Mucosa of rectum (tissue), 2 donors: ENCODE measurements around the gene STK11IP.
"Not testable (repeated sequence)": the region's sequence is repeated elsewhere in the genome, so short reads cannot be mapped to it uniquely, and the experiment has no call there.

Source experiments
- H3K27ac ChIP-seq, 2 donors: one replicate each; pipeline ENCODE4 v1.7.0; 2013; ENCODE audit warnings: inconsistent platforms in 2 of 2, low read depth in 2 of 2, low read length in 2 of 2
- H3K27me3 ChIP-seq, 2 donors: one replicate each; pipeline ENCODE4 v1.7.0; 2013; ENCODE audit warnings: low read length in 2 of 2; ENCODE audit not compliant: control insufficient read depth in 2 of 2, insufficient read depth in 2 of 2
- H3K36me3 ChIP-seq, 2 donors: one replicate each; pipeline ENCODE4 v1.7.0; 2013; ENCODE audit warnings: low read length in 2 of 2; ENCODE audit not compliant: control insufficient read depth in 2 of 2, insufficient read depth in 2 of 2
- H3K4me1 ChIP-seq, 2 donors: one replicate each; pipeline ENCODE4 v1.7.0; 2013; ENCODE audit warnings: low read length in 2 of 2, mild to moderate bottlenecking in 1 of 2; ENCODE audit not compliant: control insufficient read depth in 2 of 2, insufficient read depth in 2 of 2
- H3K4me3 ChIP-seq, 2 donors: one replicate each; pipeline ENCODE4 v1.7.0; 2013; ENCODE audit warnings: low read length in 2 of 2
- H3K9ac ChIP-seq, 2 donors: one replicate each; pipeline ENCODE4 v1.7.0; 2013; ENCODE audit warnings: low read length in 2 of 2, low read depth in 1 of 2, mild to moderate bottlenecking in 1 of 2
- H3K9me3 ChIP-seq, 2 donors: one replicate each; pipeline ENCODE4 v1.7.0; 2013; ENCODE audit warnings: low read length in 2 of 2; ENCODE audit not compliant: control insufficient read depth in 2 of 2
- donor health status: healthy.
- donor health status: Normal muscosa, but diverticular disease.

STK11IP gene

DNA sequence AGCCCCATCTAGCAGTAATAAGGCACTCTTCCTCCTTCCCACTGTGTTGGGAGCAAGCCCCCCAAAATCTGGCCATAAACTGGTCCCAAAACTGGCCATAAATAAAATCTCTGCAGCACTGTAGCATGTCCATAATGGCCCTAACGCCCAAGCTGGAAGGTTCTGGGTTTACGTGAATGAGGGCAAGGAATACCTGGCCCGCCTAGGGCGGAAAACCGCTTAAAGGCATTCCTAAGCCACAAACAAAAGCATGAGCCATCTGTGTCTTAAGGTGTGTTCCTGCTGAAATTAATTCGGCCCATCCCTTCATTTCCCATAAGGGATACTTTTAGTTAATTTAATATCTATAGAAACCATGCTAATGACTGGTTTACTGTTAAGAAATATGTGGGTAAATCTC, 54.0 kb downstream of the STK11IP start:
- not testable (repeated sequence) for H3K27ac ChIP-seq, H3K27me3 ChIP-seq, H3K4me1 ChIP-seq, H3K9ac ChIP-seq, H3K36me3 ChIP-seq, H3K9me3 ChIP-seq, H3K4me3 ChIP-seq

GRCh38 chr2:219656526-219656925, 58.9 kb downstream of the STK11IP start:
- no peak overlapping the region for H3K9ac ChIP-seq
- H3K36me3 ChIP-seq = no peaks in the 10 kb centered on the region
- no peaks in the 10 kb centered on the region for H3K4me1 ChIP-seq
- H3K27me3 ChIP-seq = peaks cover 0 to 3% of the 10 kb centered on the region in 2 donors
- H3K27ac ChIP-seq = no peak overlapping the region
- H3K9me3 ChIP-seq = no peaks in the 10 kb centered on the region
- no peak overlapping the region for H3K4me3 ChIP-seq

DNA sequence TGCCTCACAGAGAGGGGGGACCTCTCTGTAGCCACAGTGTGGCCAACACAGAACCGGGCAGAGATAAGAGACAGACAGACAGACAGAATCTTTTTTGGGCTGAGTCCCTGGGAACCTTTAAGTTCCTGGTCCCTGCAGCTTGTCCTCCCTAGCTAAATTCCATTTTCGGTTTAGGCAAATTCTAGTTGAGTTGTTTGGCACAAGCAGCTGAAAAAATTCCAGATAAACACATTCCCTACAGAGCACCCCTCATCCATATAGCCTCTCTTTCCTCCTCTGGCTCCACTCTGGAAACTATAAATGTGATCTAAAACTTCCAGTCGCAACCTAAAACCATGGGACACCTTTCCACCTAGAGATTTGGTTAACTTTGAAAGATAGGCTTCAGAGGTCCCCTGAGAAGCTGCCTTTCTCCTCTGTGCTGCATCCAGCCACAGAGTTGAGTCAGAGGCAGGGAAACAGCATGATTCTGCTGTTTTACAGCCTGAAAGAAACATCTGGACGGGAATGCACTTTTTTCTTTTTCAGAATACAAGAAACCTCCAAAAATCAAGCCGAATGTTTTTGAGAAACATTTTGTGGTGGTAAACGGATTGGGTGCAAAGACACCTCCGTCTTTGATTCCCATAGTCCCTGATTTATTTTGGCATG, 60.7 kb downstream of the STK11IP start:
- H3K4me3 ChIP-seq = no peak overlapping the region
- H3K9me3 ChIP-seq = no peaks in the 10 kb centered on the region

GRCh38 chr2:219658874-219659273, 61.2 kb downstream of the STK11IP start:
- Histone ChIP-seq H3K27ac (no peak overlapping the region), H3K27me3 (peaks cover 0 to 3% of the 10 kb centered on the region in 2 donors), H3K4me1 (no peaks in the 10 kb centered on the region), H3K9me3 (no peaks in the 10 kb centered on the region), H3K4me3 (no peak overlapping the region), H3K36me3 (no peaks in the 10 kb centered on the region), H3K9ac (no peak overlapping the region)

More for the DNA sequence above, 60.7 kb downstream of the STK11IP start:
- H3K9ac ChIP-seq = no peak overlapping the region
- no peaks in the 10 kb centered on the region for H3K36me3 ChIP-seq
- H3K27ac ChIP-seq = no peak overlapping the region
- no peaks in the 10 kb centered on the region for H3K4me1 ChIP-seq
- peaks cover 0 to 3% of the 10 kb centered on the region in 2 donors for H3K27me3 ChIP-seq

DNA sequence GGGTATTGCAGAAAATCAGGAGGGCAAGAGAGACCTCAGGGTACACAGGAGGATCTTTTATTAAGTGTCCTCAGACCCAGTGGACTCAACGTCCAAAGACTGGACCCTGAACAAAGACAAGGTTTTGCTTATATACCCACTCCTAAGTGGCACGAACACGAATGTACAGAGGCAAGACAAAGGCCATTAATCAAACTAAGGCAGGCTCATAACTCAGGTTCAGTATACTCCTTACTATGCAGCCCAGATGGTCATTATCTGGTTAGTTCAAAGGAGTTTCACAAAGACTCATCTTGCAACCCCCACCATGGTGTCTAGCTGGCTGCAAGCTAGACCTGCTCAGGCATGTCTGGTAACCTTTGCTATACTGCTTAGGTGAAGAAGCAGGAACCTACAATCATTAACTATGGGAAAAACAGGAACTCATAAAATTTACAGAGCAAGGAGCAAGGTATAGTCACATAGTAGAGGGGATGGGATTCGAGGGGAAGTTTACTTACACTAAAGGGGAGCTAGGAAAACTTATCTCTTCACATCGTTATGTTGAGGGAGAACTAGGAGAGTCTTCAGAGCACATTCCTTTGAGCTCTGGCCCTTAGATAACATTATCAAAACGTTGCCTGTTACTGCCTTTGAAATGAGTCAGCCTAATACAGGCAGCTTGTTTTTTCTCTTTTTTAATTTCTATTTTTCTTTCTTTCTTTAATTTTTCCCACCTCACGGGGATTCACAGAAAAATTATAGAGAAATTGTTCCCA, 63.7 kb downstream of the STK11IP start:
- Histone ChIP-seq H3K27ac (no peak overlapping the region), H3K27me3 (peaks cover 0 to 3% of the 10 kb centered on the region in 2 donors), H3K9me3 (no peaks in the 10 kb centered on the region), H3K4me1 (no peaks in the 10 kb centered on the region), H3K36me3 (no peaks in the 10 kb centered on the region), H3K4me3 (no peak overlapping the region), H3K9ac (no peak overlapping the region)

DNA sequence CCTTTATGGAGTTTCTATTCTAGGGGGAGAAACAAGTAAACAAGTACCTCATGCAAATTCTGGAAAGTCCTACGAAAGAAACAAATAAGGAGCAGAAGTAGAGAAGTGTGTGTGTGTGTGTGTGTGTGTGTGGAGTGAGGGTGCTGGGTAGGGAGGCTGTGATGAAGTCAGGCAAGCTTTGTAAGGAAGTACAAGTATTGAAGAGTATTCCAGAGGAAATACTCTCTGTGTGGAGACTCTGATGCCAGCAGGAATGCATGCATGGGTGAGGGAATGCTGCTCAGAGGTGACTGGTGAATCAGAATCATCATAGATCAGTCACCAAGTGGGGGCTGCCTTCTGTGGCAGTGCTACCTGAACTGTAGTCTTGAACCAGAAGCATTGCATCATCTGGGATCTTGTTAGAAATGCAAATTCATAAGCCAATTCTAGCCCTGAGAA, 64.3 kb downstream of the STK11IP start:
- no peaks in the 10 kb centered on the region for H3K36me3 ChIP-seq
- no peak overlapping the region for H3K9ac ChIP-seq
- H3K9me3 ChIP-seq = no peaks in the 10 kb centered on the region
- H3K4me3 ChIP-seq = no peak overlapping the region
- H3K4me1 ChIP-seq = no peaks in the 10 kb centered on the region
- no peak overlapping the region for H3K27ac ChIP-seq
- H3K27me3 ChIP-seq = no peaks in the 10 kb centered on the region

DNA sequence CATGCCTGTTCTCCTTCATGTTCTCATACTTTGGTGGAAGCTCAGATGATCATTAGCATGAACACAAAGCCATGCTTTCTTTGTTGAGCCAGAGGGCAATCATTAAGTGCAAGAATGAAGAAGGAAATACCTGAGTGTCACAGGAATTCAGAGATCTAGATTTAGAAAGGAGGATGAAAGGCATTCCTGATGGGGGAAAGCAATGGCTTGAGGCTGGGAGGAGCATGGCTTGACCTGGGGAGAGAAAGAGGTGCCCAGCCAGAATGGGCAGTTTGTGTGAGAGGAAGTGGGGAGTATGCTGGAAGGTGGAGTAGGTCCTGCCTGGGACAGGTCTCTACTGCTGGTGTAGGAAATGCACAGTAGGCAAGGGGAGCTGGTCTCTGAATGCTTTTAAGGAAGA, 64.9 kb downstream of the STK11IP start:
- Histone ChIP-seq H3K9ac (no peak overlapping the region), H3K36me3 (no peaks in the 10 kb centered on the region), H3K27me3 (no peaks in the 10 kb centered on the region), H3K4me1 (no peaks in the 10 kb centered on the region), H3K27ac (no peak overlapping the region), H3K9me3 (no peaks in the 10 kb centered on the region), H3K4me3 (no peak overlapping the region)

DNA sequence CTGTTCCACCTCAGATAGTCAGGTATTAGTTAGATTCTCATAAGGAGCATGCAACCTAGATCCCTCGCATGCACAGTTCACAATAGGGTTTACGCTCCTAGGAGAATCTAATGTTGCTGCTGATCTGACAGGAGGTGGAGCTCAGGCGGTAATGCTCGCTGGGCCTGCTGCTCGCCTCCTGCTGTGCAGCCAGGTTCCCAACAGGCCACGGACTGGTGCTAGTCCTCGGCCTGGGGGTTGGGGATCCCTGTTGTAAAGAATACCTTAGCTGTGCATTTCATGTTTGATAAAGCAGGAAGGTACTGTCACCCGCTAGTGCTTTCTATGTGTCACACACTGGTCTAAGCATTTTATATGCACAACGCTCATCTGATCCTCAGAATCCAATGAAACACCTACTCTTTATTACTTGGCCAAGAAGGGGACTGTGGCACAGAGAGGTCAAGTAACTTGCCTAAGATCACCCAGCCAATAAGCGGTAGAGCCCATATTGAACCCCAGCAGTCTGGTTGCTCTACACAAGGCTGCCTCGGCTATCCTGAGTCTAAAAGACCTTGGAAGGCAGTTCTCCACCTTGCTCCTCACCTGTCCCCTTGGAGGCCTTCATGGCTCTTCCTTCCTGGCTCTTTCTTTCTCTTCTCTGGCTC, 65.6 kb downstream of the STK11IP start:
- H3K9ac ChIP-seq = no peak overlapping the region
- no peaks in the 10 kb centered on the region for H3K4me1 ChIP-seq
- no peak overlapping the region for H3K27ac ChIP-seq
- H3K27me3 ChIP-seq = no peaks in the 10 kb centered on the region
- no peaks in the 10 kb centered on the region for H3K36me3 ChIP-seq
- no peaks in the 10 kb centered on the region for H3K9me3 ChIP-seq
- H3K4me3 ChIP-seq = no peak overlapping the region

- Histone ChIP-seq H3K27ac (no peak overlapping the region), H3K36me3 (no peaks in the 10 kb centered on the region), H3K9ac (no peak overlapping the region), H3K9me3 (no peaks in the 10 kb centered on the region), H3K4me3 (no peak overlapping the region), H3K27me3 (no peaks in the 10 kb centered on the region), H3K4me1 (no peaks in the 10 kb centered on the region)
Observed at GRCh38 chr2:219664041-219664440, 66.4 kb downstream of the STK11IP start.

DNA sequence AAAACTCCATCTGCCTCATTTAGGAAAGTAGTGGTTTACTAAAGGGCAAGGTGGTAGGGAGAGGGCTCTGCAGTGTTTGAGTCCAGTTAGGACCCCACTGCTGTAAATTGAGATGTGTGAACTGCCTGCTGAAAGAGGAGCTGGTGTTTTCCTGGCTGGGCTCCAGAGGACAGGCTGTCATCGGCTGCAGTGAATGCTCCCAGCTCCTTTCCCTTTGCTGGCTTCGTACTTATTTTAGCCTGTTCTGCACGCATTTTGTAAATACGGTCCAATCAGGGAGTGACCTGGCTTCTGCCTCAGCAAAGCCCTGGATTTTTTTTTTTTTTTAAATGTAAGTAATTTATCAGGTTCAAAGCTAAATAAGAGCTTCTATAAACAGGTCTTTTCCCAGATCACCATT, 67.3 kb downstream of the STK11IP start:
- Histone ChIP-seq H3K27me3 (no peaks in the 10 kb centered on the region), H3K9ac (no peak overlapping the region), H3K36me3 (no peaks in the 10 kb centered on the region), H3K4me3 (no peak overlapping the region), H3K9me3 (no peaks in the 10 kb centered on the region), H3K4me1 (no peaks in the 10 kb centered on the region), H3K27ac (no peak overlapping the region)
